SJCRH30 (cell line): ENCODE measurements around the gene RNF144A. TPM values are rescaled to one million over a fixed set of nuclear protein-coding genes. Genes with fewer than 3 reads are reported as not detected.

Experiments used
- DNase-seq, 2 experiments: peaks; one replicate each; pipeline ENCODE4 v3.0.0-alpha.2; 2015 to 2020
- H3K27ac ChIP-seq: fragments of 250-450 bp; sonication (Bioruptor Pico); 2 replicates; pipeline ENCODE4 v1.5.1; 2020; ENCODE audit warnings: mild to moderate bottlenecking, moderate library complexity
- H3K27me3 ChIP-seq: fragments of 250-450 bp; sonication (Bioruptor Pico); 2 replicates; pipeline ENCODE4 v1.5.1; 2020; ENCODE audit warnings: mild to moderate bottlenecking, moderate library complexity
- H3K36me3 ChIP-seq: fragments of 250-450 bp; sonication (Bioruptor Pico); 2 replicates; pipeline ENCODE4 v1.5.1; 2020; ENCODE audit warnings: mild to moderate bottlenecking, moderate library complexity
- H3K4me1 ChIP-seq: fragments of 250-450 bp; sonication (Bioruptor Pico); 2 replicates; pipeline ENCODE4 v1.5.1; 2020; ENCODE audit warnings: mild to moderate bottlenecking, moderate library complexity
- H3K4me3 ChIP-seq: fragments of 250-450 bp; sonication (Bioruptor Pico); 2 replicates; pipeline ENCODE4 v1.5.1; 2020; ENCODE audit warnings: mild to moderate bottlenecking, moderate library complexity
- H3K9me3 ChIP-seq: fragments of 250-450 bp; sonication (Bioruptor Pico); replicated peaks from 2 replicates; pipeline ENCODE4 v1.5.1; 2020; ENCODE audit warnings: mild to moderate bottlenecking, moderate library complexity
- total RNA-seq: library from RNA; depleted of rRNA; stranded (reverse); fragments of >200 nt; shearing (Covaris generic); gene quantifications from 2 replicates; pipeline ENCODE4 v1.2.3, GENCODE V29; 2014

RNF144A gene
- total RNA-seq, 1 experiment from 2014 or later = 14.9 TPM

GRCh38 chr2:7068457-7068856, 151.2 kb downstream of the RNF144A start:
- no peaks in the 10 kb centered on the region for H3K36me3 ChIP-seq
- no peak overlapping the region for H3K27ac ChIP-seq
- no peaks in the 10 kb centered on the region for H3K27me3 ChIP-seq
- no peaks in the 10 kb centered on the region for H3K4me1 ChIP-seq
- H3K4me3 ChIP-seq = no peak overlapping the region
- DNase-seq = no peak
- no peaks in the 10 kb centered on the region for H3K9me3 ChIP-seq

- Histone ChIP-seq H3K27me3 (no peaks in the 10 kb centered on the region), H3K36me3 (no peaks in the 10 kb centered on the region), H3K4me1 (no peaks in the 10 kb centered on the region), H3K9me3 (no peaks in the 10 kb centered on the region), H3K4me3 (no peak overlapping the region), H3K27ac (no peak overlapping the region)
- DNase-seq = no peak
Measured at GRCh38 chr2:7070483-7070882, 153.3 kb downstream of the RNF144A start.

- Histone ChIP-seq H3K27ac (no peak overlapping the region), H3K27me3 (no peaks in the 10 kb centered on the region), H3K4me3 (no peak overlapping the region), H3K4me1 (no peaks in the 10 kb centered on the region), H3K36me3 (no peaks in the 10 kb centered on the region), H3K9me3 (no peaks in the 10 kb centered on the region)
- no peak for DNase-seq
Measured at GRCh38 chr2:7071154-7071553, 153.9 kb downstream of the RNF144A start.

DNA sequence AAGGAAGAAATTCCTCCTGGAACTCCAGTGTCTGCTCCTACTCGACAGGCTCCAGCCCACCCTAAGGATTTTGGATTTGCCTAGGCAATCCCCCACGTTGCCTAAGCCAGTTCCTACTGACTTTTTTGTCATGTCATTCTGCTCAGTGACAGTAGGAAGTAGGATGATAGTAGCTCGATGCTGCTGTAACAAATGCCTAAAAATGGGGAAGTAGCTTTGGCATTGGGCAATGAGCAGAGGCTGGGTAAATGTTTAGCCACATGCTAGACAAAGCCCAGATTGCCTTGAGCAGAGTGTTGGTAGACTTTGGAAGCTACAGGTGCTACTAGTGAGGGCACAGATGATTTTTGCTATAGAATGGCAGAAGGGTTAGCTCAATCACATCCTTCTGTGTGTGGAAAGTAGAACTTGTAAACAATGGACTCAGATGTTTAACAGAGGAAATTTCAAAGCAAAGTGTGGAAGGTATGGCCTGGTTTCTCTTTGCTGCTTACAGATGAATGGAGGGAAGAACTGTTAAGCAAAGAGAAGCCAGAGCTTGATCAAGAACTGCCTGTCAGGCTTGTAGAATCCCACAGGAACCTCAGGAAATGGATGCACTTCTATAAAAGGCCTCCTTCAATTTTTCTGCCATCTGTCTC, 154.8 kb downstream of the RNF144A start:
- DNase-seq = no peak
- Histone ChIP-seq H3K36me3 (no peaks in the 10 kb centered on the region), H3K9me3 (no peaks in the 10 kb centered on the region), H3K4me1 (no peaks in the 10 kb centered on the region), H3K4me3 (no peak overlapping the region), H3K27ac (no peak overlapping the region), H3K27me3 (no peaks in the 10 kb centered on the region)

- H3K27me3 ChIP-seq = no peaks in the 10 kb centered on the region
- H3K4me1 ChIP-seq = no peaks in the 10 kb centered on the region; the same call in 1 of the 2 replicates
- no peaks in the 10 kb centered on the region for H3K9me3 ChIP-seq
- DNase-seq = no peak
- no peak overlapping the region for H3K27ac ChIP-seq
- no peaks in the 10 kb centered on the region for H3K36me3 ChIP-seq
- no peak overlapping the region for H3K4me3 ChIP-seq
Measured at GRCh38 chr2:7073901-7074300, 156.7 kb downstream of the RNF144A start.

DNA sequence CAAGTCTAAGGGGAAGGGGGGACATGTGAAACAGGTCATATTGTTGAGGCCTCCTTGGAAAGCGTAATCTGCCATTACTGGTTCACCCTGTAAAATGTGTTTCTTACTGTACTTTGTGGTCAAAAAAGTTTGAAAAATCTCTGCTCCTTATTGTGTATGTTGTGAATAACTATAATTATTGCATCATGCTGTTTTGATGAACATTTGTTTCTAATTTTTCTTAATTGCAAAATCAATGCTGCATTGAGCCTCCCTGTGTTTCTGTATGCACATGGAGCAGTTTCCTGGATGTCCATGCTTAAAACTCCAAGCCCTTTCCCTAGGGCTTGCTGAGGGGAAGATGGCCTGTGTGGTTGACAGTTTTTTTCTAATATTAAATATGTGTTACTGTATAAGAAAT, 158.6 kb downstream of the RNF144A start:
- Histone ChIP-seq H3K36me3 (no peaks in the 10 kb centered on the region), H3K27me3 (no peaks in the 10 kb centered on the region), H3K4me3 (no peak overlapping the region), H3K4me1 (no peaks in the 10 kb centered on the region; the same call in 1 of the 2 replicates), H3K9me3 (no peaks in the 10 kb centered on the region), H3K27ac (no peak overlapping the region)
- no peak for DNase-seq

DNA sequence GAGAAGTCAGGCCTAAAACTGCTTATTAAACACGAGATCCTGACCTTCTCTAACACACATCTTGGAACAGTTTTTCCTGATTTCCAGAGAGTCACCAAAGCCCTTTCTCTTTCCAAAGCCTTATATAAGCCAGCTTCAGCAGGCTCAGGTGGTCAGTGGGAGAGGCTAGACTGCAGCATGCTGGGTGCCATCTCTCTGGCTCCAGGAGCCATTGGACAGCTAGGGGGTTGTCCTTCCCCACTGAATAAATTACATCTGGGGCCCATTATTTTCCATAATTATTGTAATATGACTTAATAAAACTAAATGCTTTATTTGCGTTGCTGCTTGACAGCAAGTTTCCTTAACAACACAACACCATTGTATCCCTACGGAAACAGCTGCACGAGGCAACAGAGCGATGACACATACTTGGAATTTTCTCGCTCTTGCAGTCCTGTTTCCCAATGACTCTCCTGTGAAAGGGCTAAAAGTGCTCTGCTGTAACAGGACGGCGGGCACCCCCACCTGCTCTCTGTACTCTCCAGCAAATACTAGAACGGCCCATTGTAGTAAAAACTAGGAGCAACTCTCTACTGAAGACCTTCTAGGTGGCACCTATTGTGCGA, 160.6 kb downstream of the RNF144A start:
- no peaks in the 10 kb centered on the region for H3K9me3 ChIP-seq
- H3K4me1 ChIP-seq = no peaks in the 10 kb centered on the region; the same call in 1 of the 2 replicates
- H3K4me3 ChIP-seq = no peak overlapping the region
- no peak overlapping the region for H3K27ac ChIP-seq
- DNase-seq = peak; percentile 26 to 54
- no peaks in the 10 kb centered on the region for H3K36me3 ChIP-seq
- H3K27me3 ChIP-seq = no peaks in the 10 kb centered on the region

- Histone ChIP-seq H3K4me1 (no peaks in the 10 kb centered on the region), H3K27ac (no peak overlapping the region), H3K36me3 (no peaks in the 10 kb centered on the region), H3K4me3 (no peak overlapping the region), H3K27me3 (peaks cover 4% of the 10 kb centered on the region; the same call in 1 of the 2 replicates), H3K9me3 (no peaks in the 10 kb centered on the region)
- peak; percentile 39 to 70 for DNase-seq
Measured at GRCh38 chr2:7083580-7084509, 166.6 kb downstream of the RNF144A start.

- DNase-seq = no peak
- Histone ChIP-seq H3K4me3 (no peak overlapping the region), H3K4me1 (no peaks in the 10 kb centered on the region), H3K36me3 (no peaks in the 10 kb centered on the region), H3K9me3 (no peaks in the 10 kb centered on the region), H3K27me3 (peaks cover 11% of the 10 kb centered on the region; the same call in 1 of the 2 replicates), H3K27ac (no peak overlapping the region)
Measured at GRCh38 chr2:7084601-7085000, 167.4 kb downstream of the RNF144A start.

GRCh38 chr2:7089284-7089683, 172.1 kb downstream of the RNF144A start:
- Histone ChIP-seq H3K27ac (no peak overlapping the region), H3K27me3 (peaks cover 15% of the 10 kb centered on the region; the same call in 1 of the 2 replicates), H3K4me3 (no peak overlapping the region), H3K9me3 (no peaks in the 10 kb centered on the region), H3K4me1 (no peaks in the 10 kb centered on the region), H3K36me3 (no peaks in the 10 kb centered on the region)
- no peak for DNase-seq

DNA sequence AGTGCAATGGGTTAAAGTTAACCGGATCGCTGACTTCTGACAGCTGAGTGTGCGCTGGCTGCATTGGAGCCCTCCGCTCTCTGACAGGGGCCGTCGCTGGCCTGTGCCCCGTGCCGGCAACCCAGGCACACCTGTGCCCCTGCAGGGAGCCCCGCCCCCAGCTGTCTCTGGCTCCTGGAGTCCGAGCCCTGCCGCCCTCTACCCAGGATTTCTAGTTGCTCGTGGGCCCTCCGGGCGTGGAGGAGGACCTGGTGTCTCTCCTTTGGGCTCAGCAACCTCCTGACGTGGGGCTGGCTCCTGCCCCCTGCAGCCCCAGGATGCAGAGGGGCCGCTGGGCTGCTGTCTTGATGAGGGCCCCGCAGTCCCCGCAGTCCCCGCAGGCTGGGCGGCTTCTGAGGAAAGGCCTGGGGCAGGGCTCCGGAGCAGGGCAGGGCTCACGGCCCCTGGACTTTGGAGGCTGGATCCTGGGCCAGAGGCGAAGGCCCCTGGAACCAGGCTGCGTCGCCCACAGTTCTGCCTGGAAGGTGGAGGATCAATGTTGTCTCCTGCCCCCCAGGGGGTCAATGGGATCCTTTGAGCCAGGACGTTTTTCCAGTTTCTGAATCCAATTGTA, 172.8 kb downstream of the RNF144A start:
- Histone ChIP-seq H3K27me3 (peaks cover 22% of the 10 kb centered on the region), H3K36me3 (no peaks in the 10 kb centered on the region), H3K4me3 (no peak overlapping the region), H3K4me1 (no peaks in the 10 kb centered on the region), H3K9me3 (no peaks in the 10 kb centered on the region), H3K27ac (no peak overlapping the region)
- no peak for DNase-seq

DNA sequence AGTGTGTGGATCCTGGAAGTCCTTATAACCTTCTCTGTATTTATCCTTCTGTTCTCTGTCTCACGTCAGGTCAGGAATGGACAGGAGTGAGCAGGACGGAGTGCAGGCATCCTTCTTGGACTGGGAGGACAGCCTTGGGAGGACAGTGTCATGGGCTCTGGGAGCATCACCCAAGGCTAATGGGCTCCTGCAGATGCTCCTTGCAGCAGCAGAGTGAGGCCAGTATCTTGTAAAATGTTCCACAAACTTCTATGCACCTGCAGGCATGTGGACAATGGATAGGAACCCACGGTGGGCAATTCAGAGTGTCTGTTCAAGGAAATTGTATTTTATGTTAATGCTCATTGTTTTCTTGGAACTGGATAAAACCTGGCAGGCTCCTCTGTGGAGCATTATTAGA, 176.2 kb downstream of the RNF144A start:
- peaks cover 5% of the 10 kb centered on the region; the same call in 1 of the 2 replicates for H3K4me1 ChIP-seq

More for the DNA sequence above, 176.2 kb downstream of the RNF144A start:
- H3K9me3 ChIP-seq = no peaks in the 10 kb centered on the region
- no peak overlapping the region for H3K27ac ChIP-seq
- no peak for DNase-seq
- peaks cover 23% of the 10 kb centered on the region for H3K27me3 ChIP-seq
- H3K4me3 ChIP-seq = no peak overlapping the region
- no peaks in the 10 kb centered on the region for H3K36me3 ChIP-seq
